22Rv1 (cell line): Measurements from ENCODE around the gene AJM1.

Experiments used
- CTCF ChIP-seq: fragments of 450-650 bp; IDR thresholded peaks from 2 replicates; pipeline ENCODE4 v1.5.1; 2017; ENCODE audit warnings: mild to moderate bottlenecking
- ZFX ChIP-seq: fragments of 450-650 bp; IDR thresholded peaks from 2 replicates; pipeline ENCODE4 v1.6.1; 2017; ENCODE audit warnings: antibody characterized with exemption, borderline replicate concordance

GRCh38 chr9:136890661-136891060 is 48.4 kb downstream of the AJM1 start:
- TF ChIP-seq CTCF = no peak
- TF ChIP-seq ZFX = no peak
